EH (cell line): ENCODE data around the gene SP7.
"Not testable (repeated sequence)": the region's sequence is repeated elsewhere in the genome, so short reads cannot be mapped to it uniquely, and the experiment has no call there.

Source experiments
- DNase-seq: peaks from one replicate; pipeline ENCODE4 v3.0.0-alpha.2; 2015; ENCODE audit warnings: low read depth

Gene SP7

DNA sequence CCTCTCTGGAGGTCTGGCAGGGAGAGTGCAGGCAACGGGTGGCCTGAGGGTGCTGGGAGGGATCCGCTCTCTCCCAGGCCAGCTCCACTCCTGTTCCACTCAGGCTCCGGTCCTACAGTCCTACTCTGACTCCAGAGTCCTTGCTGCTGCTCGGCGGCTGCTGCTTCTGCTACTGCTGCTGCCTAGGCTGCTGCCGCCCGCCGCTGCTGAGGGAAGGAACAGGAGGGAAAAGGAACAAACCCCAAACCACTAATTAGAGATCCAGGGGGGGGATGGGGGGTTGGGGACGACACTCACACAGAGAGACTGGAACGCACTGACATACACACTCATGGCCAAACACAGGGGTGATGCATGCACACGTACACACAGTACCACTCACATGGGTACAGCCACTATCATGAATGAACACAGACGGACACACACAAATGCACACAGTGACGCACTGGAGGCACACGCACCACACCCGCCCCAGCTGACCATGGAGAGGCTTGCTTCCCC is at the start of gene SP7:
Gene SP7, minus strand, starts transcription at position 174 of the 501 bp plus-strand sequence. CDS start 708 bp downstream, outside the sequence.
- peak; percentile 10 for DNase-seq

DNA sequence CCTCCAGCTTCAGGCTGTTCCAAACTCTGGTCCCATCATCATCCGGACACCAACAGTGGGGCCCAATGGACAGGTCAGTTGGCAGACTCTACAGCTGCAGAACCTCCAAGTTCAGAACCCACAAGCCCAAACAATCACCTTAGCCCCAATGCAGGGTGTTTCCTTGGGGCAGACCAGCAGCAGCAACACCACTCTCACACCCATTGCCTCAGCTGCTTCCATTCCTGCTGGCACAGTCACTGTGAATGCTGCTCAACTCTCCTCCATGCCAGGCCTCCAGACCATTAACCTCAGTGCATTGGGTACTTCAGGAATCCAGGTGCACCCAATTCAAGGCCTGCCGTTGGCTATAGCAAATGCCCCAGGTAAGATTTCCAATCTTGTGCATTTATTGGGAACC is 47.1 kb upstream of the SP7 start:
- DNase-seq = peak; percentile 17

DNA sequence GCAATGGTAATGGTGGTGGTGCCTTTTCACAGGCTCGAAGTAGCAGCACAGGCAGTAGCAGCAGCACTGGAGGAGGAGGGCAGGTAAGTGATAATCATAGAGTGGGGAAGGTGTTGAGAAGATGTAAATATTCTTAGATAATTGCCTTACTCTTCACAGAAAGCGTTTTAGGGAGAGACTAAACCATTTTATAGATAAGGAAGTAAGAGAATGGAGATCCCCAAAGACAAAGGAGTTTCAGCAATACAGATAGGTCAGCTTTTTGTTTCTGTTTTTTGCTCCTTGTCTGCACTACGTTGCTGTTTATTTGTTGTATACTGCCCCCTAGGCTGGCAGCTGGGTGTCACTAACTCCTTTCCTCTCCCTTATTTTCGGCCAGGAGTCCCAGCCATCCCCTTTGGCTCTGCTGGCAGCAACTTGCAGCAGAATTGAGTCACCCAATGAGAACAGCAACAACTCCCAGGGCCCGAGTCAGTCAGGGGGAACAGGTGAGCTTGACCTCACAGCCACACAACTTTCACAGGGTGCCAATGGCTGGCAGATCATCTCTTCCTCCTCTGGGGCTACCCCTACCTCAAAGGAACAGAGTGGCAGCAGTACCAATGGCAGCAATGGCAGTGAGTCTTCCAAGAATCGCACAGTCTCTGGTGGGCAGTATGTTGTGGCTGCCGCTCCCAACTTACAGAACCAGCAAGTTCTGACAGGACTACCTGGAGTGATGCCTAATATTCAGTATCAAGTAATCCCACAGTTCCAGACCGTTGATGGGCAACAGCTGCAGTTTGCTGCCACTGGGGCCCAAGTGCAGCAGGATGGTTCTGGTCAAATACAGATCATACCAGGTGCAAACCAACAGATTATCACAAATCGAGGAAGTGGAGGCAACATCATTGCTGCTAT is 45.8 kb upstream of the SP7 start:
- DNase-seq = peak; percentile 68

DNA sequence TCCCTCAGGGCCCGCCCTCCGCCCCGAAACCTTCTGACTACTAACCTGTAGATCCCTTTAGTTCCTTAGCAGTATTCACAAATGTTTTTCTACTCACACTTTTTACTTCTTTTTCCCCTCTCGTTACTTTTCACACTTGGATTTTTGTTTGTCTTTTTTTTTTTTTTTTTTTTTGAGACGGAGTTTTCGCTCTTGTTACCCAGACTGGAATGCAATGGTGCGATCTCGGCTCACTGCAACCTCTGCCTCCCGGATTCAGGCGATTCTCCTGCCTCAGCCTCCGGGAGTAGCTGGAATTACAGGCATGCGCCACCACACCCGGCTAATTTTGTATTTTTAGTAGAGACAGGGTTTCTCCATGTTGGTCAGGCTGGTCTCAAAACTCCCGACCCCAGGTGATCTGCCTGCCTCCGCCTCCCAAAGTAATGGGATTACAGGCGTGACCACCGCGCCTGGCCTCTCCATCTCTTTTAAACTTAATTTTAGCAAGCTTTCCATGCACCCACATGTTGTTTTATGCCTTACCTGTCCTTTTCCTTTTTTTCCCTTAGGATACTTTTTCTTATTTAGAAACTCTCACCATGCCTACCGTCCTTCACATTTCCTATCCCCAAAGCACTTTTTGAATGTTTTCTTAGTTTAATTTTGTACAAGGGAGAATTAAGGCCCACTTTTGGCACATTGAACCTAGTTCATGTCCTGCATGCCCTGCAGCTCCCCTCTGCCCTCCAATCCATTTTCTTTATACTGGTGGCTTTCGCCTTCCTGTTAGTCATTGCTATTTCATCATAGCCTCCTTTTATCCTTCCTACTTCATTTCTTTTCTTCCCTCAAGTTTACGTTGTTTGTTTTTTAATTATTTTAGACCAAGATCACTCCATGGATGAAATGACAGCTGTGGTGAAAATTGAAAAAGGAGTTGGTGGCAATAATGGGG is 44.9 kb upstream of the SP7 start:
- peak; percentile 70 for DNase-seq

DNA sequence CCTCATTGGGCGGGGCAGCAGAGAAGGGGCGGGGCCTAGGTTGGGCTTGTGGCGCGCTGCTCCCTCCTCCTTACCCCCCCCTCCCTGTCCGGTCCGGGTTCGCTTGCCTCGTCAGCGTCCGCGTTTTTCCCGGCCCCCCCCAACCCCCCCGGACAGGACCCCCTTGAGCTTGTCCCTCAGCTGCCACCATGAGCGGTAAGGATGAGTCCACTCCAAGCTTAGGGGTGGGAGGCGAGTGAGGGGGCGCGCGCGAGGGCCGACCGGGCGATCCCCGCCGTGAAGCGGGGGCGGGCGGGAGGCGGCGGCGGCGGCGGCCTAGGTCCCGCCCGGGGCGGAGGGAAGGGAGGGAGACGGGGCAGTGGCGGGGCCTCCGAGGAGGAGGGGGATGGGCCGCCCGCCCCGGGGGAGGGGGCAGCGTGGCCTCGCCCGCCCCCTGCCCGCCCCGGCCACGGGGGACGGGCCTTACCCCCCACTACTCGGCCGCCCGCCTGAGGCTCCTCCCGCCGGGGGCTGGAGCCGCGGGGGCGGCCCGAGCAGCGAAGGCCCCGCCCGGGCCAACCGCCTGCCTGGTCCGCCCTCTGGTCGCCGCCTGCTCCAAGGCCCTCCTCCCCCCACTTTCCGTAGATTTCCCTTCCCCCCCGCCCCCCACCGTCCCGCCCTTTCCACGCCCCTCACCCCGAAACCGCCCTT is 44.1 kb upstream of the SP7 start, which contains the start of gene SP1:
Gene SP1, plus strand, starts transcription at position 73 of the 690 bp plus-strand sequence. Its CDS starts 116 bp downstream, at position 189.
- DNase-seq = peak; percentile 95

DNA sequence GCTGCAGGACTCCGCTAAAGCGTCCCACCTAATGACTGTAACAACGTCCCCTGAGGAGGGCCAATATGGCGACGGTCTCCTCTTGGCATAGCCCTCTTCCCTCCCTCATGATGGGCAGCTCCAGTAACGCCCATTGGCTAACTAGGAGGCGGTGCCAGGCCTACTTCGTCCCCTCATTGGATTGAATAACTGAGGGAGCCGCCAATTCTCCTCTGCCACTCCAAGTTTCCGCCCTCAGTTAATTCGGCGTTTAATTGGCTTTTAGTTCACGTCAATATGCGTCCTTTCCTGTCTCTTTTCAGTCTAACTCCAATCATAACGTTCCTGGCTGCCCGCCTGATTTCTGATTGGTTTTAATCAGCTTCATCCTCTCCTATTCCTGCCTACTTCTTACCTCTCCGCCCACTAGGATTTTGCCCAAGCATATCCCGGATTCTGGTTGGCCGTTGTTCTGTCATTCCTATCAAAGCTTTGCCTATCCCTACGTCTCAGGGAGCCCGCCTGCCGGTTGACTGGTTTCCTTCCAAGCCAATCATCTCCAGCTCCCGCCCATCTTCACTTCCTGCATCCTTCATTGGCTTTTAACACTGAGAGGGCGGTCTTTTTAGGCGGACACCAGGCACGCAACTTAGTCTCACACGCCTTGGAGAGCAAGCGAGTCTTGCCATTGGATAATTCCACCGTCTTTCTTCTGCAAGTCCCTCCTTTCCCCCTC is 43.4 kb upstream of the SP7 start:
- peak; percentile 100 for DNase-seq

DNA sequence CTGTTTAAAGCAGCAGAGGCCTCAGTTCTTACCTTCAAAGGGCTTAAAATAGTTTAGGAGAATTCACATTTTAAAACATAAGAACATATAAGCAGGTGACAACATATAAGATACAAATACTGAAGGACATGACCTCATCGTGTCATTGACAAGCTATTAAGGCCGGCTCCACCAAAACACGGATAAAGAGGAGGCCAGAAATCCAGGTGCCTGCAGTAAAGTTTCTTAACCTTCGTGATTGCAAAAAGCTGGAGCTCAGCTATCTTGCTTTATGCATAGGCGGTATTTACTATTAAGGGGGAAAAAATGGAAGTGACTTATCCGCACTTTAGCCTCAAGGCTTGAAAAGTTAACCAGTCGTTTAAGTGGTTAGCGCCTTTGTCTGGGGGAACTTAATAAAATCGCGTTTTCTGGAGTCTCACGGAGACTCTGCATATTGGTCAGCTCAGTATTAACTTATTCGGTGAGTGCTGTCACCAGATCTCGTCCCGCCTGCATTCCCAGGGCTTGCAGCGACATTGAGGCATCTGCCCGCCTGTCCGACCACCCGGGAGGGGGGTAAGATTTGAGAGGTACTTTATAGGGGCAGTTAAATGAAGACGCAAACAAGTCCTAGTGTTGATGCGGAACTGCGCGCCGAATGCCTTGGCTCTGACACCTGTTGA is 42.7 kb upstream of the SP7 start:
- no peak for DNase-seq

DNA sequence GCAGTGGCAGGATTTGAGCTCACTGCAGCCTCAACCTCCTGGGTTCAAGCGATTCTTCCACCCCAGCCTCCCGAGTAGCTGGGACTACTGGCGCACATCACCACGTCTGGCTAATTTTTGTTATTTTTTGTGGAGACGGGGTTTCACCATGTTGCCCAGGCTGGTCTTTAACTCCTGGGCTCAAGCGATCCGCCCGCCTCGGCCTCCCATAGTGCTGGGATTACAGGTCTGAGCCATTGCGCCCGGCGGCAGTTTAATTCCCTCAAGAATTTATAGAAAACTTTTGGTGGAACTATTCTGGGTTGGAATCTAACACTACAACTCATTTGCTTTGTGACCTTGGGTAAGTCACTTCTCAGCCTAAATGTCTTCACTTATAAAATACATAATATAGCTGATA is 42.1 kb upstream of the SP7 start:
- no peak for DNase-seq

DNA sequence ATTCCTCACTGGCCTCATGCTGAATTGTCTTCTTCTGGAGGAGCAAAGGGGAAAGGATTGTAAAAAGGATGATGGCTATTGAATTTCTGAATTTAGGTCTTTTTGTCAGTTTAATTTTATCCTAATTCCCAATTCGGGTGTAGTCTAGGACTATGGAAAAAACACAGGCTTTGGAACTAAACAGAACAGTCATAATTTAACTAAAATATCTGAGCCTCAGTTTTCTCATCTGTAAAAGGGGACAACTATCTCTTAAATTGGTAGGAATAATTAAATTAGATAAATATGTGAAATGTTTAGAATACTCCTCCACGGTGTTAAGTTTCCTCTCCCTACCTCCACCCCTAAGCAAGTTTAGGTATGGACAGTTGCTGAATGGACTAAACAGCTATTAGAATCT is 40.6 kb upstream of the SP7 start:
- no peak for DNase-seq

DNA sequence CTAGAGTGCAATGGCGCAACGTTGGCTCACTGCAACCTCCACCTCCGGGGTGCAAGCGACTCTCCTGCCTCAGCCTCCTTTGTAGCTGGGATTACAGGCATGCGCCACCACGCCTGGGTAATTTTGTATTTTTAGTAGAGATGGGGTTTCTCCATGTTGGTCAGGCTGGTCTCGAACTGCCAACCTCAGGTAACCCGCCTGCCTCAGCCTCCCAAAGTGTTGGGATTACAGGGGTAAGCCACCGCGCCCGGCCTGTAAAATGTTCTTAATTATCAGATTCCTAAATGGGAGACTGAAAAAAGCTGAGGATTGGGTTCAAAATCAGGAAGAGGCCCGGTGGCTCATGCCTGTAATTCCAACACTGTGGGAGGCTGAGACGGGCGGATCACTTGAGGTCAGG is 38.1 kb upstream of the SP7 start:
- DNase-seq = not testable (repeated sequence)

DNA sequence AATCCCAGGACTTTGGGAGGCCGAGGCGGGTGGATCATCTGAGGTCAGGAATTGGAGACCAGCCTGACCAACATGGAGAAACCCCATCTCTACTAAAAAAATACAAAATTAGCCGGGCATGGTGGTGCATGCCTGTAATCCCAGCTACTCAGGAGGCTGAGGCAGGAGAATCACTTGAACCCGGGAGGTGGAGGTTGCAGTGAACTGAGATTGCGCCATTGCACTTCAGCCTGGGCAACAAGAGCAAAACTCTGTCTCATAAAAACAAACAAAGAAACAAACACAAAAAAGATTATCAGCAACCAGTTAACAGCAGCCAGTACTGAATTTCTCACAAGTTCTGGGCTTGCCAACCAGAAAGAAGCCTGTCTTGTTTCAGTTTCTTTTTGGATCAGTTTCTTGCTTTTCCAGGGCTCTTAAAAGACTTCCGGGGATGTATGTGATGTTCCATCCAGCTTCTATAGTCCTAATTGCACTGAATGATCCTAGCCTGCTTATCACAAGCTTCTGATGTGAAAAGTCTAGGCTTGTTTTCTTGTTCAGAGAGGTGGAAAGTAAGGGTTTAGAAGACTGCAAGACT is 37.5 kb upstream of the SP7 start:
- DNase-seq = peak; percentile 26

DNA sequence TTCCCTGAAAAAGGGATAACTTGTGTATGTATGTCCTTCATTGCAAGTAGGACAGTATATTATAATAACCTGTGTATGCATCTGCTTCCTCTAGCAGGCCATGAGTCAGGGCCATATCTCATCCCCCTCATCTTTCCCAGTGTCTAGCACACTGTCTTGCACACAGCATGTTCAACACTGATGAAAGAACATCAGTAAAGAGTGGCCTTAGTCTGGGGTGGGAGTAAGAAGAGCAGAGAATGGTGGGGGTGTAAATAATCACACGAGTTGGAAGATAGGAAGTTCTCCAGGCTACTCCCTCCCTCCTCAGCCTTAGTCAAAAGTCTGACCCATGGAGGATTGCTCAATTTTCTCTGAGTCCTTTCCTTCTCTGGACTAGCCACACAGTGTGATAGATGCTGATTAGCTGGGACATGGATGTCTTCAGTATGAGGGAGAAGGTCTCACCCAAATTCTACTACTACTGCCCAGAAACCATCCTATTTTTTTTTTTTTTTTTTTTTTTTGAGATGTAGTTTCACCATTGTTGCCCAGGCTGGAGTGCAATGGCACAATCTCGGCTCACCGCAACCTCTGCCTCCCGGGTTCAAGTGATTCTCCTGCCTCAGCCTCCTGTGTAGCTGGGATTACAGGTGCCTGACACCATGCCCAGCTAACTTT is 29.2 kb upstream of the SP7 start:
- DNase-seq = peak; percentile 36

DNA sequence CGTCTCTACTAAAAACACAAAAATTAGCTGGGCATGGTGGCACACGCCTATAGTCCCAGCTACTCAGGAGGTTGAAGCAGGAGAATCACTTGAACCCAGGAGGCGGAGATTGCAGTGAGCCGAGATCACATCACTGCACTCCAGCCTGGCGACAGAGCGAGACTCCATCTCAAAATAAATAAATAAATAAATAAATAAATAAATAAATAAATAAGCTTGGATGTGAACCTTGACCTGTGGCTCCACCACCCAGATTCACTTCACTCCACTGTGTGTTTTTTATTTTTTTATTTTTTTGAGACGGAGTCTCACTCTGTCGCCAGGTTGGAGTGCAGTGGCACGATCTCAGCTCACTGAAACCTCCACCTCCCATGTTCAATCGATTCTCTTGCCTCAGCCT is 25.5 kb upstream of the SP7 start:
- DNase-seq = not testable (repeated sequence)

DNA sequence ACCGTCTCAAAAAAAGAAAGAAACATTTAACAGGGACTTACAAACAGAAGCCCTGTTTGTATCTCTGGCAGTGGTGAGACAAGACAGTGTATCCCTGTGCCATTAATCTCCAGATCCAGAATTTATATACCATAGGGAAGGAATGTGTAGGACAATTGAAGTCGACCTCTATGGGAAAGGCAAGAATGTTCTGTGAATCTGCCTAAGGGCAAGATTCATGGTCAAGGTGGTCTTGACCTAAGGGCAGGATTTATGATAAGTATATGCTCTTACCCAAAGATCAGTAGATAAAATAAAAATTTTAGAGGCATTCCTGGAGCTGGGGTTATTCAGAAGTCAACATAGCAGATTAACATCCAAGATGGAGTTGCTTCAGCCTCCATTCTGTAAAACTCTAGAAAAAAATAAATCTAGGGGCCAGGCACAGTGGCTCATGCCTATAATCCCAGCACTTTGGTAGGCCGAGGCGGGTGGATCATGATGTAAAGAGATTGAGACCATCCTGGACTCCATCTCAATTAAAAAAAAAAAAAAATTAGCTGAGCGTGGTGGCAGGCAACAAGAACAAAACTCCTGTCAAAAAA is 22.8 kb upstream of the SP7 start:
- no peak for DNase-seq

DNA sequence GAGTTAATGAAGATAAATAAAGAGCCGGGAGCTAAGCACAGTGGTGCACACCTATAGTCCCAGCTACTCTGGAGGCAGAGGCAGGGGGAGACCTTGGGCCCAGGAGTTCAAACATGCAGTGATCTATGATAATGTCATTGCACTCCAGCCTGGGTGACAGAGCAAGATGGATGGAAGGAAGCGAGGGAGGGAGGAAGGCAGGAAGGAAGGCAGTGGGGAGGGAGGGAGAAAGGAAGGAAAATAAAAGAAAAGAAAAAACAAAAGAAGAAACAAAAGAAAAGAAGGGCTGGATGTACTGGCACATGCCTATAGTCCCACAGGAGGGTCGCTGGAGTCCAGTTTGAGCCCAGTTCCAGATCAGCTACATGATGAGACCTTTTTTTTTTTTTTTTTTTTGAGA is 19.0 kb upstream of the SP7 start:
- DNase-seq = no peak

DNA sequence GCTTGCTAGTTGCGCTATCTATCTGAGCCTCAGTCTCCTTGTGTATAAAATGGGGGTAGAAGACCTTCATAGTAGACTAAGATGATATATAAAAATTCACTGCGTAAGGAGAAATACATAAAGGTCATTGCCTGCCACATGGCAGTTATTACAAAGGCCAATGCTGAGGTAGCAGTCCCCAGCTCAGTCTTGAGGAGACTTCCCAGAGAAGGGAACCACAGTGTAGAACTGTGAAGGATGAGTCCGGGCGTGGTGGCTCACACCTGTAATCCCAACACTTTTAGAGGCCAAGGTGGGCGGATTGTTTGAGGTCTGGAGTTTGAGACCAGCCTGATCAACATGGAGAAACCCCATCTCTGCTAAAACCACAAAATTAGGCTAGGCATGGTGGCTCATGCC is 17.1 kb upstream of the SP7 start:
- no peak for DNase-seq

DNA sequence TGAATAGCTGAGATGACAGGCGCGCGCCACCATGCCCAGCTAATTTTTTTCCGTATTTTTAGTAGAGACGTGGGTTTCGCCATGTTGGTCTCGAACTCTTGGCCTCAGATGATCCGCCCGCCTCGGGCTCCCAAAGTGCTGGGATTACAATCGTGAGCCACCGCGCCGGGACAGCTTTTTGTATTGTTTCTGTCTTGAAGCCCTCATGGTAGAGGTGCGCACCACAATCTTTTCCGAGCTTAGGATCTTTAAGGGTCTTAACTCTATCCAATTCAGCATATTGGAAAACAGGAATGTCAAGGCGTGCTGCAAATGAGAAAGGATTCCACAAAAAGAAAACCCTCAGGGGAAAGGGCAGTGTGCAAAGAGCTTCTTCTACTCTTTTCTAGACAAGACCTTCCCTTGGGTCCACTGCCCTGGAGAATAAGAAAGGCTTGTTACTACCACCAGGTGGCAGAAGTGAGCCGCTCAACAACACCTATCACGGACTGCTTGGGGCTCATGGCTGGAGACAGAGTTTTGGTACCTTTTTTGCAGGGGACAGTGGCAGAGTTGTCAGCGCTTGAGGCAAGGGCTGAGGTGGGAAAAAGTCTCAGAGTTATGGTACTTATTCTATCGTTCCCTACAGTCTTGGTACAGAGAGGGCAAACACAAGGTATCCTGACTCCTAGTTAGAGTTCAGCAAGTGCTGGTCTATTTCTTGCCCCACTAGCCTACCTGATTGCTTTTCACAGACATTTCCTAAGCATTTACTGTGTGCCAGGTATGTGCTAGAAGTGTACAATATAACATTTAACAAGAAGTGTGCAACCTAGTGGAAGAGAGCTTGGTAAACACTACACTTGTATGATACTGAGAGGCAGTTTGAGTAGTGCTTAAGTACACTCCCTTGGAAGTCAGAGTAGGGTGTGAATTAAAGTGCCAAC is 16.4 kb upstream of the SP7 start:
- DNase-seq = peak; percentile 87

DNA sequence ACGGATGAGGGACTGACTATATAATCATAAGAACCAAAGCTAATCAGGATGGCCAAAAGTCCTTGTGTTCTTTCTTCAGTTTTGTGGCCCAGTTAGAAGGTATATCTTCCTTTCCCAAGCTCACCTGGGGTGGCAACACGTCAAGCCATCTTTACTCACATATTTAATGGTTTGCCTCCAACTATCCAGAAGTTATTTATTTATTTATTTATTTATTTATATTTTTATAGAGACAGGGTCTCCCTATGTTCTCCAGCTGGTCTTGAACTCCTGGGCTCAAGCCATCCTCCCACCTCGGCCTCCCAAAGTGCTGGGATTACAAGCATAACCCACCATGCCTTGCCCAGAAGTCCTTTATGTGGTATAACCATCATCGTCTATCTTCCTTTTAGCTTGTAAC is 11.8 kb upstream of the SP7 start:
- no peak for DNase-seq
